Common myeloid progenitor, CD34-positive (primary cell): ENCODE results near the gene MVB12B.

Experiments
- CTCF ChIA-PET: fragments of 350-600 bp; sonication (Branson Sonifier 250); formaldehyde crosslinking; loops from one replicate; lab custom pipeline; 2021; ENCODE audit warnings: antibody characterized with exemption; lab: Charles Lee
- POLR2A ChIA-PET: fragments of 350-600 bp; sonication (Branson Sonifier 250); formaldehyde crosslinking; loops from one replicate; lab custom pipeline; 2021; ENCODE audit warnings: antibody characterized with exemption; lab: Charles Lee
- DNase-seq, 3 donors: peaks; one replicate each; pipeline versions ENCODE4 v3.0.0 to v3.0.0-alpha.2; 2013
- H3K27ac ChIP-seq, 2 experiments: 1 replicate in 1 of 2; 2 replicates in 1 of 2; pipeline ENCODE4 v1.7.0; 2013; ENCODE audit warnings: inconsistent platforms in 2 of 2, low read length in 2 of 2, mild to moderate bottlenecking in 2 of 2, low read depth in 1 of 2, moderate library complexity in 1 of 2; ENCODE audit not compliant: severe bottlenecking in 2 of 2, insufficient read depth in 1 of 2, poor library complexity in 1 of 2
- H3K27me3 ChIP-seq, 5 experiments: replicated peaks in 2 of 5; 1 replicate in 3 of 5; 2 replicates in 2 of 5; pipeline versions ENCODE4 v1.6.1 to v1.7.0; 2013; ENCODE audit warnings: low read length in 4 of 5, mild to moderate bottlenecking in 2 of 5, moderate library complexity in 2 of 5, inconsistent platforms in 1 of 5; ENCODE audit not compliant: insufficient read depth in 5 of 5, control insufficient read depth in 4 of 5
- H3K36me3 ChIP-seq, 4 experiments: 1 replicate in 2 of 4; 2 replicates in 2 of 4; pipeline versions ENCODE4 v1.6.1 to v1.7.0; 2013; ENCODE audit warnings: low read length in 3 of 4, control low read depth in 1 of 4, mild to moderate bottlenecking in 1 of 4; ENCODE audit not compliant: control insufficient read depth in 4 of 4, insufficient read depth in 4 of 4
- H3K4me1 ChIP-seq, 4 experiments: 1 replicate in 3 of 4; 2 replicates in 1 of 4; pipeline versions ENCODE4 v1.6.1 to v1.7.1; 2013; ENCODE audit warnings: low read length in 3 of 4, mild to moderate bottlenecking in 3 of 4, control low read depth in 1 of 4, inconsistent platforms in 1 of 4, moderate library complexity in 1 of 4; ENCODE audit not compliant: control insufficient read depth in 4 of 4, insufficient read depth in 4 of 4; ENCODE audit errors: control extremely low read depth in 1 of 4
- H3K4me3 ChIP-seq, 7 experiments: 1 replicate in 4 of 7; 2 replicates in 3 of 7; pipeline versions ENCODE4 v1.5.1 to v1.7.0; 2013; ENCODE audit warnings: mild to moderate bottlenecking in 7 of 7, low read length in 6 of 7, moderate library complexity in 6 of 7, inconsistent platforms in 2 of 7, low read depth in 2 of 7, control low read depth in 1 of 7; ENCODE audit not compliant: insufficient read depth in 4 of 7, control insufficient read depth in 1 of 7; ENCODE audit errors: extremely low read depth in 1 of 7
- H3K9me3 ChIP-seq, 5 experiments: 1 replicate in 4 of 5; 2 replicates in 1 of 5; pipeline versions ENCODE4 v1.6.1 to v1.7.1; 2013; ENCODE audit warnings: low read length in 4 of 5, mild to moderate bottlenecking in 2 of 5, inconsistent platforms in 1 of 5, low read depth in 1 of 5, moderate library complexity in 1 of 5; ENCODE audit not compliant: control insufficient read depth in 4 of 5, insufficient read depth in 2 of 5; ENCODE audit errors: control extremely low read depth in 1 of 5
- WGBS: methylation state at CpG from one replicate; pipeline ENCODE4 v1.1.5; 2013; ENCODE audit not compliant: insufficient coverage; 5-methylcytosine and 5-hydroxymethylcytosine counted together

The MVB12B gene

DNA sequence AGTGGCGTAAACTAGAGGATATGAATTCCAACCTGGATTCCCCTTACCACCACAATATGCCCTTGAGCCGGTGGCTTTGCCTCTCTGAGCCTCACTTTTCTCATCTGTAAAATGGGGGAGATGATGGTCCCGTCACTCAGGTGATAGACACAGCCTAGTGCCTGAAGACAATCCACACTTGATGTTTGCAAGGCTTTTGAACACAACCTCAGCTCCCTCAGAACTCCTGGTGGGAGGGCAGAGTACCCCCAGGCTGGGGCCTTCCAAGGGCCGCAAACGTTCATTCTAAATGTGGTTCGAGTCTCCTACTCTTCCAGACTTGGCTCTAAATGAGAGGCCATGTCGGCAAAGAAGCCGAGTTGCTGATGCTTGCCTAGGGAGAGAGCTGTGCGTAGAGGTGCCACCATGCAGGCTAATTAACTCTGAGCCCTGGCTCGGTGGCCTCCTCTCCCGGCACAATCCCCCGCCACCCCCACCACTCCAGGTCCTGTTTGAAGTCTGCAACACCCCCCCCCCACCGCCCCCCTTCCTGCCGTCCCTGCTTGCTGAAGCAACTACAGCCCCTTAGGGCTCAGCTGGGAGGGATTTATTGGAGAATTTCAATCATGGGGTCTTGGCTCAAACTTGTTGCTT, 189.4 kb downstream of the MVB12B start:
- Histone ChIP-seq H3K27me3 (peaks cover 2 to 30% (median 16%) of the 10 kb centered on the region in 5 experiments), H3K4me1 (peaks cover 0 to 21% (median 16%) of the 10 kb centered on the region in 4 experiments), H3K27ac (no peak overlapping the region), H3K36me3 (no peaks in the 10 kb centered on the region), H3K4me3 (no peak overlapping the region), H3K9me3 (no peaks in the 10 kb centered on the region)
- WGBS, result 76% methylated on average over 6 of the region's 14 CpGs
- ChIA-PET POLR2A (no interaction called here), CTCF (interaction anchor here (1.6 to 9.9 kb wide), 3 partner anchors 12 to 37 kb away, joined by 3 to 82 read pairs (median 35); no protein-coding TSS in a partner anchor)
- DNase-seq, result no peak

DNA sequence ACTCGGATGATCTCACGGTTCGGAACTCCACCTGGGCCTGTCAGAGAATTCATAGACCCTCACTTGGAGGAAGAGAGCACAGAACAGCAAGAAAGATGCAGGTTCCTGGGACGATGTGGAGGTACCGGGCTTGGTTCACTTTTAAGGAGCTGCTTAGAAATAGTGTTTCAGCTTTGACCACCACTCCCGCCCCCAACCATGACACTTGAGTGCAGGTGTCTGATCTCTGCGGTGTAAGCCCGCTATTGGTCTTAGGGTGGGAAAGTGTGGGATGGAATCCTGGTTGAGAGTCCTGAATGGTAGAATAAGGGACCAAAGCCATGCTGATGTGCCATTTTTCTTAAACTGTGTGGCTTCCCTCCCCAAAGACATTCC, 189.9 kb downstream of the MVB12B start:
- no peaks in the 10 kb centered on the region for H3K9me3 ChIP-seq
- H3K27me3 ChIP-seq, result peaks cover 2 to 30% (median 16%) of the 10 kb centered on the region in 5 experiments
- H3K27ac ChIP-seq, result no peak overlapping the region
- POLR2A ChIA-PET, result no interaction called here
- H3K4me3 ChIP-seq, result peak overlapping the region in 3 of 7 experiments; percentile 67 to 83 (median 76)
- CTCF ChIA-PET, result interaction anchor here (0.7 to 9.9 kb wide), 6 partner anchors 10 to 45 kb away, joined by 3 to 82 read pairs (median 4); no protein-coding TSS in a partner anchor
- no peaks in the 10 kb centered on the region for H3K36me3 ChIP-seq
- 62% methylated on average over 4 of the region's 8 CpGs for WGBS
- H3K4me1 ChIP-seq, result peaks cover 0 to 21% (median 16%) of the 10 kb centered on the region in 4 experiments
- DNase-seq, result no peak

DNA sequence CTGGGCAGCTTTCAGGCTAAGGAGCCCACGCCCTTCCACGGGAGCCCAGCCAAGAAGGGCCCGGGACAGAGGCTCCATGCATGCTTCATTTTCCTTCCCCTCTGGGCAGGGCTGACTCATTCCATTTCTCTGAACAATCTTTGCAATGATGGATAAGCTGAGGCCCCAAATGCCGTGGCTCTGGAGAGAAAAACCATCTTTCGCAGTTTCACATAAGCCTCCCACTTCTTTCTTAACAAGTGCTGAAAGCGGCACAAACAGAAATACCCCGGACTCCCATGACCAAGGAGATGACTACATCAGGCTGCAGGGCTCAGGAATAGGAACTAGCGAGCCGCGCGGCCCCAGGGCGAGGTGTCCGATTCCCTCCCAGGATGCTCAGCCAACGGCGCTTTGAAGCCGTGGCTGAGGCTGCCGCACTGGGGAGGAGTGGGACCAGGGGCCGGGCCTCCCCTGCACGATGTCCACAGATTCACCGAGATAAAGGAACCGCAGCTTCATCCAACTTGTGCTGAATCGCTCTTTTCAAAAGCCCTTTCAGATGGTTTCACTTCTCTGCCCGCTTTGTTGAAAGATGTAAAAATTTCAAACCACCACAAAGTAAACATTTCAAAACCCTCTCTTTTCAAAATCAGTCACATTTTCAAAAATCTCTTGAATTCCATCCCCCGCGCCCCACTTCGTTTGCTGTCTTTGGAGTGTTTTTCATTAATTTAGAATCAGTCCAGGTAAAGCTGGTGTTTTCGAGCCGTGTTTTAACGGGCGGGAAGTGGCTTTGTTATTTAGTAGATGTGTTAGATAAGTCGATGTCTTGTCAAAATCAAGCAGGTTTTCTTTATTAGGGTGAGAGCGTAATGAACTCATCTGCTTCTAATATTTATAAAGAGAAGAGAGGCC, 190.6 kb downstream of the MVB12B start:
- Histone ChIP-seq H3K27me3 (peaks cover 2 to 30% (median 16%) of the 10 kb centered on the region in 5 experiments), H3K4me3 (peak overlapping the region; percentile 51 to 83 (median 67)), H3K9me3 (no peaks in the 10 kb centered on the region), H3K4me1 (peaks cover 0 to 21% (median 16%) of the 10 kb centered on the region in 4 experiments), H3K36me3 (no peaks in the 10 kb centered on the region), H3K27ac (no peak overlapping the region)
- WGBS, result under 1% methylated on average over 20 of the region's 32 CpGs
- POLR2A ChIA-PET, result interaction anchor here (0.6 to 1.3 kb wide), 2 partner anchors 12 to 37 kb away, joined by 3 read pairs; no protein-coding TSS in a partner anchor
- CTCF ChIA-PET, result interaction anchor here (0.7 to 9.9 kb wide), 7 partner anchors 9 to 44 kb away, joined by 3 to 82 read pairs (median 5); no protein-coding TSS in a partner anchor
- peak; percentile 52 to 84 (median 77) for DNase-seq

DNA sequence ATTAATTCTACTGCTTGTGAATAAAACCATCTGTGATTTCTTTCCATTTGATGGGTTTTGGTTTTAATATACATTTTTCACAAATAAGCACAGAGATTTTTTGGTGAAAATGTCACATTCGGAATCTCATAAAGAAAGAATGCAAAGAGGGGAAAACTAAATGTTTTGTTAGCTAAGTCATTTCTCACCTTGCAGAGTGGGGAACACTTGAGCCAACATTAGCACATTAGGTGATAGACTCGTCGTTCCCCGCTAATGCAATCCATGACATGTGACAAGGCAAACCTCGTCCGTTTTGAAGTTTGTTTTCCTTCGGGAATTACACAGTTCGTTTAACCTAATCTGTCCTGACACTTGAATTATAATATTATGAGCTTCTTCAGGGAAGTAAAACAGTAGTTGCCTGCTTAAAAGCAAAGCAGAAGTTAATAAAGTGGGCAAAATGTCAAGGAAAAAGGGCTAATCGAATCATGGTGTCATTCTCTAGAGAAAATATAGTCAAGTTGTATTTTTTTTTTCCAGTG, 191.3 kb downstream of the MVB12B start:
- 38% methylated on average over 4 of the region's 9 CpGs for WGBS
- Histone ChIP-seq H3K27me3 (peaks cover 2 to 30% (median 16%) of the 10 kb centered on the region in 5 experiments), H3K9me3 (no peaks in the 10 kb centered on the region), H3K4me3 (peak overlapping the region in 2 of 7 experiments; percentile 76 to 83), H3K36me3 (no peaks in the 10 kb centered on the region), H3K4me1 (peaks cover 0 to 25% (median 18%) of the 10 kb centered on the region in 4 experiments), H3K27ac (no peak overlapping the region)
- CTCF ChIA-PET, result interaction anchor here (0.5 to 9.9 kb wide), 7 partner anchors 8 to 200 kb away, joined by 3 to 82 read pairs (median 5); no protein-coding TSS in a partner anchor
- POLR2A ChIA-PET, result interaction anchor here (0.6 to 1.3 kb wide), 4 partner anchors 12 to 996 kb away, joined by 3 read pairs; no protein-coding TSS in a partner anchor
- DNase-seq, result no peak

DNA sequence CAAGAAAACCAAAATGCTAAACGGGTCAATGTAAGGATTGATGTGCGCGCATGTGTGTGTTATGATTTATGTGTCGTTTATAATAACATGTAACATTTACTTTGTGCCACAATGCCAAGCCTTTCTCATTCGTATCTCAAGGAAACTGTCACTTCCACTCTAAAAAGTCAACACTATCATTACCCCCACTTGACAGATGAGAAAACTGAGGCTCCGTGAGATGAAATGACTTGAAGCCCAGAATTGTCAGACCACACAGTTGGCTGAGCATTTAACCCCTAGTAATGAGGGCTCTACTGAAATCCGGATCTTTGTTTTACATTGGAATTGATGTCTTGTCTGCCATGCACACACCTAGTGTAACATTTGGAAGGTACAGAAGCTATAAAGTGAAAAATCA, 192.1 kb downstream of the MVB12B start:
- Histone ChIP-seq H3K4me3 (no peak overlapping the region), H3K9me3 (no peaks in the 10 kb centered on the region), H3K4me1 (peaks cover 2 to 31% (median 22%) of the 10 kb centered on the region in 4 experiments), H3K27ac (no peak overlapping the region), H3K36me3 (no peaks in the 10 kb centered on the region), H3K27me3 (peaks cover 2 to 30% (median 16%) of the 10 kb centered on the region in 5 experiments)
- CTCF ChIA-PET, result interaction anchor here (1.5 to 9.9 kb wide), 3 partner anchors 14 to 39 kb away, joined by 6 to 82 read pairs (median 6); no protein-coding TSS in a partner anchor
- WGBS, result 83% methylated on average over 2 of the region's 7 CpGs
- POLR2A ChIA-PET, result no interaction called here
- no peak for DNase-seq

DNA sequence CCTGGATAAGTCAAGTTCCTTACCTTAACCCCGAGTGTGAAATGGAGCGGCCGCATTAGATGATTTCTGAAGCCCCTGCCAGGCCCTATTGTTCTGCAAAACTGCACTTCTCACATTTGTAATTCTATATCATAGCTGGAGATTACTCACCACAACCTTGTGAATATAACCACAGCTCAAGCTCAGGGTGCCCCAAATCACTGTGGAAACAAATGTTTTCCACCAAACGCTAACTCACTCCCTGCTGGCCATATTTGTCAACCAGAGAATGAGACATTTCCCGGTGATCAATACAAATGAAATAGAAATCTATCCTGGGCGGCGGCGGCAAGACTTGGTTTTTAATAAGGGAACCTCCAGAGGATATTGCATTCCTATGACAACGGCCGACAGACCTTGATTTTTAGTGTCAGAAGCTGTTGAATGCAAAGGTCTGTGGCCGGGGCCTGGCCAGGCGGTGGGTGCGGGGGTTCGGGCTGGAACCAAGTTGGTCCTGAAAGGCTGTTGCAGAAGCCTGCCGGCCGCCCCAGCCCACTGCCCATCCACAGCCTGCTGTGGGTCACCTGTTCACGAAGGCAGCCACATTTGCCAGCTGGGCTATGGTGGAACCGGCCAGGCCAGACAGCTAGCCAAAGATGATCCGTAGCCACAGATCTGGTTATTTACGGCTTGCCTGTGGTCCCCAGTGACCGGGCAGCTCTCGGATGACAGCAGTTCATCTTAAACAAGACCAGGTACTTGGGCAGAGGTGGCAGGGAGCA, 193.2 kb downstream of the MVB12B start:
- peaks cover 2 to 29% (median 14%) of the 10 kb centered on the region in 5 experiments for H3K27me3 ChIP-seq
- no peaks in the 10 kb centered on the region for H3K9me3 ChIP-seq
- CTCF ChIA-PET, result interaction anchor here (1.0 to 9.9 kb wide), 3 partner anchors 13 to 39 kb away, joined by 3 to 82 read pairs (median 6); no protein-coding TSS in a partner anchor
- H3K36me3 ChIP-seq, result no peaks in the 10 kb centered on the region
- DNase-seq, result peak in 2 of 3 donors; percentile 57 to 59
- WGBS, result 93% methylated on average over 19 of the region's 22 CpGs
- POLR2A ChIA-PET, result no interaction called here
- H3K4me3 ChIP-seq, result no peak overlapping the region
- peaks cover 2 to 37% (median 24%) of the 10 kb centered on the region in 4 experiments for H3K4me1 ChIP-seq
- no peak overlapping the region for H3K27ac ChIP-seq
